HG02970 (cell line): ENCODE measurements around the gene ALPK1.
"Not testable (repeated sequence)": the region's sequence is repeated elsewhere in the genome, so short reads cannot be mapped to it uniquely, and the experiment has no call there.

Source experiments
- ATAC-seq: cut with Tn5 transposase; IDR thresholded peaks from one replicate; pipeline ENCODE4 v1.9.1; 2021; ENCODE audit warnings: mild to moderate bottlenecking, moderate library complexity, moderate number of reproducible peaks; ENCODE audit not compliant: unreplicated experiment, low FRiP score

ALPK1 gene

GRCh38 chr4:112431158-112431557 lies 134.0 kb downstream of the ALPK1 start:
- no peak for ATAC-seq

GRCh38 chr4:112436987-112437386 lies 139.8 kb downstream of the ALPK1 start:
- ATAC-seq = no peak

- not testable (repeated sequence) for ATAC-seq
Measured at GRCh38 chr4:112442226-112442625, 145.1 kb downstream of the ALPK1 start.

GRCh38 chr4:112448306-112449132 lies 151.3 kb downstream of the ALPK1 start:
- ATAC-seq = no peak

GRCh38 chr4:112449708-112450107 lies 152.5 kb downstream of the ALPK1 start:
- no peak for ATAC-seq

- ATAC-seq = no peak
Measured at GRCh38 chr4:112451104-112451503, 153.9 kb downstream of the ALPK1 start.

- no peak for ATAC-seq
Measured at GRCh38 chr4:112451831-112452230, 154.7 kb downstream of the ALPK1 start.

GRCh38 chr4:112453321-112453720 lies 156.2 kb downstream of the ALPK1 start:
- ATAC-seq = no peak

- ATAC-seq = no peak
Measured at GRCh38 chr4:112472318-112472717, 175.1 kb downstream of the ALPK1 start.

GRCh38 chr4:112473985-112474384 lies 176.8 kb downstream of the ALPK1 start:
- no peak for ATAC-seq

GRCh38 chr4:112485930-112486329 lies 188.8 kb downstream of the ALPK1 start:
- ATAC-seq = no peak

- not testable (repeated sequence) for ATAC-seq
Measured at GRCh38 chr4:112490808-112491207, 193.6 kb downstream of the ALPK1 start.
